ENCODE measurements around the gene SH3BP4.

DNA sequence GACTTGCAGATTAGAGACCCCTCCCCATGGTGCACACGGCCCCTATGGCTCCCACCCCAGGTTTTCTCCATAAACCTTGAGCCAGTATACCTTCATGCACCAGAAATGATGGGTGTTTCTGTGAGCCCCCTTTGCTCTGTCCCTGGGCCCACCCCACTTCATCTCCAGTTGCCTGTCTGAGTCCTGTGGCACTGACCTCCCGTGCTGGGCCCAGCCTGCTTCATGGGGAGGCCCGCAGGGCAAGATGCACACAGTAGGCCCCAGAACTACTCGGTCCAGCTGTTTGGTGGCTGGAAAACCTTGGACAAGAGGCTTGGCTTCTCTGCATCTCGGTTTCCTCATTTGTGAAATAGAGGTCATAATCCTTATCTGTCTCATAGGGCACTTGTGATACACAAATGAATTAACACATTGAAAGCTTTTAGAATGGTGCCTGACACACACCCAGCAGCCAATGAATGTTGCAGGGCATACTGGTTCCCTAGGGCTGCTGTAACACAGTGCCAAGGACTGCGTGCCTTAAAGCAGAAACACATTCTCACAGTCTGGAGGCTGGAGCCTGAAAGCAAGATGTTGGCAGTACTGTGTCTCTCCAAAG, 58.4 kb downstream of the SH3BP4 start:
- TF ChIP-seq, protein P1, sequence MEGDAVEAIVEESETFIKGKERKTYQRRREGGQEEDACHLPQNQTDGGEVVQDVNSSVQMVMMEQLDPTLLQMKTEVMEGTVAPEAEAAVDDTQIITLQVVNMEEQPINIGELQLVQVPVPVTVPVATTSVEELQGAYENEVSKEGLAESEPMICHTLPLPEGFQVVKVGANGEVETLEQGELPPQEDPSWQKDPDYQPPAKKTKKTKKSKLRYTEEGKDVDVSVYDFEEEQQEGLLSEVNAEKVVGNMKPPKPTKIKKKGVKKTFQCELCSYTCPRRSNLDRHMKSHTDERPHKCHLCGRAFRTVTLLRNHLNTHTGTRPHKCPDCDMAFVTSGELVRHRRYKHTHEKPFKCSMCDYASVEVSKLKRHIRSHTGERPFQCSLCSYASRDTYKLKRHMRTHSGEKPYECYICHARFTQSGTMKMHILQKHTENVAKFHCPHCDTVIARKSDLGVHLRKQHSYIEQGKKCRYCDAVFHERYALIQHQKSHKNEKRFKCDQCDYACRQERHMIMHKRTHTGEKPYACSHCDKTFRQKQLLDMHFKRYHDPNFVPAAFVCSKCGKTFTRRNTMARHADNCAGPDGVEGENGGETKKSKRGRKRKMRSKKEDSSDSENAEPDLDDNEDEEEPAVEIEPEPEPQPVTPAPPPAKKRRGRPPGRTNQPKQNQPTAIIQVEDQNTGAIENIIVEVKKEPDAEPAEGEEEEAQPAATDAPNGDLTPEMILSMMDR (IDR thresholded peaks at IDR 0.05): no peak
- TF ChIP-seq EP300 (IDR thresholded peaks at IDR 0.05; ENCODE audit: low read depth): no peak

All from transverse colon (tissue), 3 donors.